Neuronal stem cell (in vitro differentiated cells): ENCODE results near the gene SART1.
"Not testable (repeated sequence)": the region's sequence is repeated elsewhere in the genome, so short reads cannot be mapped to it uniquely, and the experiment has no call there.

Experiments
- DNase-seq: peaks from one replicate; pipeline ENCODE4 v3.0.0-alpha.2; 2013; ENCODE audit warnings: low spot score
- H2AFZ ChIP-seq: one replicate; pipeline ENCODE4 v1.6.1; 2013; ENCODE audit warnings: mild to moderate bottlenecking, low read length, inconsistent platforms
- H2AK5ac ChIP-seq: 2 replicates; pipeline ENCODE4 v1.6.1; 2013; ENCODE audit warnings: low read depth, mild to moderate bottlenecking, inconsistent platforms, low read length, moderate library complexity, mixed read lengths
- H2BK120ac ChIP-seq: 2 replicates; pipeline ENCODE4 v1.6.1; 2013; ENCODE audit warnings: low read depth, mild to moderate bottlenecking, inconsistent platforms, low read length, moderate library complexity, mixed read lengths
- H2BK12ac ChIP-seq: one replicate; pipeline ENCODE4 v1.6.1; 2013; ENCODE audit warnings: low read length, inconsistent platforms
- H2BK15ac ChIP-seq: 2 replicates; pipeline ENCODE4 v1.6.1; 2013; ENCODE audit warnings: mild to moderate bottlenecking, low read length, inconsistent platforms, mixed read lengths
- H2BK5ac ChIP-seq: one replicate; pipeline ENCODE4 v1.6.1; 2013; ENCODE audit warnings: inconsistent platforms, mild to moderate bottlenecking, low read length, moderate library complexity
- H3K14ac ChIP-seq: one replicate; pipeline ENCODE4 v1.6.1; 2013; ENCODE audit warnings: low read length, inconsistent platforms
- H3K18ac ChIP-seq: 2 replicates; pipeline ENCODE4 v1.6.1; 2013; ENCODE audit warnings: low read length, inconsistent platforms
- H3K23ac ChIP-seq: 2 replicates; pipeline ENCODE4 v1.6.1; 2013; ENCODE audit warnings: low read depth, mild to moderate bottlenecking, mixed read lengths, low read length, inconsistent platforms; ENCODE audit not compliant: poor library complexity
- H3K27ac ChIP-seq: replicated peaks from 3 replicates; pipeline ENCODE4 v1.5.1; 2013; ENCODE audit warnings: low read length, inconsistent platforms
- H3K27me3 ChIP-seq, 3 experiments: 2 replicates each; pipeline ENCODE4 v1.6.1; 2013; ENCODE audit warnings: low read length in 3 of 3, mild to moderate bottlenecking in 2 of 3, inconsistent platforms in 1 of 3, low read depth in 1 of 3, mixed read lengths in 1 of 3, moderate library complexity in 1 of 3; ENCODE audit not compliant: control insufficient read depth in 3 of 3, insufficient read depth in 3 of 3
- H3K36me3 ChIP-seq, 2 donors: replicated peaks in 1 of 2; 2 replicates each; pipeline ENCODE4 v1.6.1; 2013; ENCODE audit warnings: low read length in 2 of 2; ENCODE audit not compliant: control insufficient read depth in 2 of 2, insufficient read depth in 2 of 2
- H3K4ac ChIP-seq: 2 replicates; pipeline ENCODE4 v1.6.1; 2013; ENCODE audit warnings: inconsistent platforms, mild to moderate bottlenecking, low read length, moderate library complexity
- H3K4me1 ChIP-seq, 2 donors: 1 replicate in 1 of 2; 2 replicates in 1 of 2; pipeline ENCODE4 v1.6.1; 2013; ENCODE audit warnings: low read length in 2 of 2, low read depth in 1 of 2; ENCODE audit not compliant: control insufficient read depth in 2 of 2, insufficient read depth in 1 of 2
- H3K4me2 ChIP-seq: one replicate; pipeline ENCODE4 v1.6.1; 2013; ENCODE audit warnings: mild to moderate bottlenecking, low read length, inconsistent platforms; ENCODE audit not compliant: insufficient read depth, poor library complexity, severe bottlenecking
- H3K4me3 ChIP-seq, 2 donors: 2 replicates each; pipeline ENCODE4 v1.5.1; 2013; ENCODE audit warnings: low read length in 2 of 2, mild to moderate bottlenecking in 2 of 2, inconsistent platforms in 1 of 2, moderate library complexity in 1 of 2
- H3K79me1 ChIP-seq: one replicate; pipeline ENCODE4 v1.6.1; 2013; ENCODE audit warnings: low read depth, mild to moderate bottlenecking, inconsistent platforms, low read length, moderate library complexity
- H3K9ac ChIP-seq: one replicate; pipeline ENCODE4 v1.6.1; 2013; ENCODE audit warnings: mild to moderate bottlenecking, low read depth, low read length, inconsistent platforms; ENCODE audit not compliant: poor library complexity
- H3K9me3 ChIP-seq, 2 donors: replicated peaks in 1 of 2; 2 replicates each; pipeline versions ENCODE3 to v1.6.1; 2013; ENCODE audit warnings: low read length in 2 of 2, mild to moderate bottlenecking in 2 of 2, inconsistent platforms in 1 of 2, low read depth in 1 of 2, mixed read lengths in 1 of 2, moderate library complexity in 1 of 2; ENCODE audit not compliant: control insufficient read depth in 2 of 2, insufficient read depth in 1 of 2
- H4K8ac ChIP-seq: one replicate; pipeline ENCODE4 v1.6.1; 2013; ENCODE audit warnings: low read depth, mild to moderate bottlenecking, inconsistent platforms, low read length, moderate library complexity
- H4K91ac ChIP-seq: one replicate; pipeline ENCODE4 v1.6.1; 2013; ENCODE audit warnings: low read length, low read depth, mild to moderate bottlenecking, inconsistent platforms; ENCODE audit not compliant: poor library complexity
- WGBS, 2 donors: extraction: QIAGEN DNeasy Blood & Tissue Kit; methylation state at CpG; one replicate each; pipeline ENCODE4 v1.1.7; 2013; ENCODE audit warnings: missing lambda C conversion rate in 2 of 2, mixed read lengths in 1 of 2; ENCODE audit not compliant: insufficient read length in 2 of 2, insufficient replicate concordance in 1 of 2; ENCODE audit errors: extremely low coverage in 2 of 2; 5-methylcytosine and 5-hydroxymethylcytosine counted together

The SART1 gene

DNA sequence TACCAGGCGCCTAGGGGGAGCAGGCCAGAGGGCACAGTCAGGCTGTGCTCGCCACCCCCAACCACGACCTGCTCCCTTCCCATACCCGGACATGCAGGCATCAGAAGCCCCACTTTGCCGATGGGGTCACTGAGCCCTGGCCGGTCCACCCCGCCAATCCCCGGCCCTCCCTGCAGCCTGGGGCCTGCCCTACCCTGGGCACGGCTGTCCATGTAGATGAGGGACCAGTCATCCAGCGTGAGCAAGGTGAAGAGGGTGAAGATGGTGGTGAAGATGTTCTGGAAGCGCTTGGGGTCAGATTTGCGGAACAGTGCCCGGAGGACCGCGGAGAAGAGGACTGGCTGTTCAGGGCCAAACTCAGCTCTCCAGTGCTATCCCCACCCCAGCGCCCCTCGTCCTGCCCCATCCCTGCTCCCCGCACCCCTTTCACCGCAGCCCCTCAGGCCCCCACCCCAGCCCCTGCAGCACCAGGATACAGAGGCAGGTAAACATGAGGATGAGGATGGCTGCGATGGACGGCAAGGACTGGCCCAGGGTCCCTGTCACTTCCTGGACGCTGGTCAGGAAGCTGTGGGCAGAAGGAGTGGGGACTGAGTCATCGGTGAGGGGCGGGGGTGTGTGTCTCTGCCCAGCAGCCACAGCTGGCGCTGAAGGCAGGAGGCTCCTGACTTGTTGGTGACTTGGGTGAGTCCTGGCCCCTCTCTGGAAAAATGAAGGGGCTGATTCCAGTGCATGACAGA, 59.3 kb downstream of the SART1 start:
- peak overlapping the region; percentile 44 for H3K9ac ChIP-seq
- H2AFZ ChIP-seq: peak overlapping the region; percentile 22
- peak overlapping the region; percentile 49 for H2BK15ac ChIP-seq
- no peak overlapping the region for H2BK5ac ChIP-seq
- no peak overlapping the region for H4K91ac ChIP-seq
- no peak overlapping the region for H3K14ac ChIP-seq
- no peaks in the 10 kb centered on the region for H3K79me1 ChIP-seq
- H3K4me3 ChIP-seq: no peak overlapping the region
- peaks cover 0 to 41% (median 13%) of the 10 kb centered on the region in 3 experiments for H3K27me3 ChIP-seq
- no CpG with 5 or more reads among the region's 25 CpGs for WGBS, 2 donors
- no peak overlapping the region for H4K8ac ChIP-seq
- peak overlapping the region; percentile 89 for H3K23ac ChIP-seq
- no peak overlapping the region for H3K27ac ChIP-seq
- H2BK120ac ChIP-seq: no peak overlapping the region
- no peak for DNase-seq
- peaks cover 0 to 2% of the 10 kb centered on the region in 2 donors for H3K4me1 ChIP-seq
- no peak overlapping the region for H3K4me2 ChIP-seq
- H3K4ac ChIP-seq: no peak overlapping the region
- H3K9me3 ChIP-seq: no peaks in the 10 kb centered on the region
- no peak overlapping the region for H3K18ac ChIP-seq
- no peaks in the 10 kb centered on the region for H3K36me3 ChIP-seq
- H2BK12ac ChIP-seq: no peak overlapping the region
- peak overlapping the region; percentile 75 for H2AK5ac ChIP-seq

DNA sequence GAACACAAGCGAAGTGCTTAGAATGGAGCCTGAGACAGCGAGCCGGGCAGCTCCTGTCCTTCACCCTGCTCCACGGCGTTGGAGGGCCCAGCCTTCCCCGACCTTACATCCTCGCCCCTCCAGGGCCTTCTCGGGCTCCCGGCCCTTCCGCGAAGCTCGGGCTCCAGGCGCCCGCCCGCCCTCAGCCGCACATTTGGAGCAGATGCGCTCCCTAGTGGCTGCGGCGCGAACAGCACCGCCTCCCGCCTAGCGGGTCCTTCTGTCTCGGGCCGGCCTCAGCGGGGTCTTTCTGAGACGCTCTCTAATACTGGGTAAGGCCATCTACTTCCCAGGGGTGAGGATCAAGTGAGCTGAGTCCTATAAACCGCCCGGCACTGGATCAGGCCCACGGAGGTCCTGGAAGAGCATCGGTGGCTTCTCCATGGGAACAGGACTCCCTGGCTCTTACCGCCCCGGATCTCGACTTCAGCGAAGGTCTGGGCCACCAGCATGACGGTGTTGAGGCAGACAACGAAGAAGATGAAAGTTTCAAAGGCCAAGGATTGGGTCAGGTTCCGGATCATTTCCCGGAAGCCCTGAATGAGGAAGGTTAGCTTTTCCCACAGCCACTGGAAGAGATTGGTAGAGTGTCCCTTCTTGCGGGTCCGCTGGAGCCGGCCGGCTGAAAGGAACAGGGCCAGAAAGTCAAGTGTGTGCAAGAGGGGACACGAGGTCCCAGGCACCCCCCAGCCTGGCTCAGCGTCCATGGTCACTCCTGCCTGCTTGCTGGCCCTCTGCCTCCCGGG, 61.1 kb downstream of the SART1 start:
- no peaks in the 10 kb centered on the region for H3K79me1 ChIP-seq
- H4K8ac ChIP-seq: peak overlapping the region; percentile 29
- peak overlapping the region; percentile 7 for H3K9ac ChIP-seq
- peak overlapping the region; percentile 83 for H3K18ac ChIP-seq
- H2BK12ac ChIP-seq: no peak overlapping the region
- H3K14ac ChIP-seq: no peak overlapping the region
- peak overlapping the region; percentile 21 for H2BK15ac ChIP-seq
- H3K4me1 ChIP-seq: peaks cover 0 to under 1% of the 10 kb centered on the region in 2 donors
- H2AFZ ChIP-seq: peak overlapping the region; percentile 88
- peaks cover 0 to 30% (median 13%) of the 10 kb centered on the region in 3 experiments for H3K27me3 ChIP-seq
- no peak overlapping the region for H3K4me3 ChIP-seq
- H4K91ac ChIP-seq: no peak overlapping the region
- WGBS, 2 donors: no CpG with 5 or more reads among the region's 46 CpGs
- no peak overlapping the region for H2BK120ac ChIP-seq
- peak overlapping the region; percentile 25 for H2AK5ac ChIP-seq
- H2BK5ac ChIP-seq: no peak overlapping the region
- H3K36me3 ChIP-seq: no peaks in the 10 kb centered on the region
- H3K27ac ChIP-seq: no peak overlapping the region
- H3K9me3 ChIP-seq: no peaks in the 10 kb centered on the region
- no peak overlapping the region for H3K4ac ChIP-seq
- peak; percentile 79 for DNase-seq
- H3K23ac ChIP-seq: peak overlapping the region; percentile 85
- peak overlapping the region; percentile 11 for H3K4me2 ChIP-seq

DNA sequence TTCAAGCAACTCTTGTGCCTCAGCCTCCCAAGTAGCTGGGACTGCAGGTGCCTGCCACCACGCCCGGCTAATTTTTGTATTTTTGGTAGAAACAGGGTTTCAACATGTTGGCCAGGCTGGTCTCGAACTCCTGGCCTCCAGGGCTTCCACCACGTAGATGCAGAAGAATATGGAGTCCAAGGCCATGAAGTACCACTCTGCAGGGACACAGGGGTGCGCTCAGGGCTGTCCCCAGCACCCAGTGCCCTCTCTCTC, 61.6 kb downstream of the SART1 start:
- H3K4me3 ChIP-seq, H3K4me2 ChIP-seq, H2BK120ac ChIP-seq, H3K9ac ChIP-seq, DNase-seq, H3K23ac ChIP-seq, H3K4me1 ChIP-seq, H4K8ac ChIP-seq, H4K91ac ChIP-seq, H3K14ac ChIP-seq, H3K9me3 ChIP-seq, H3K4ac ChIP-seq, H3K36me3 ChIP-seq, H2BK5ac ChIP-seq, H2BK12ac ChIP-seq, H3K27ac ChIP-seq, H3K79me1 ChIP-seq, H3K18ac ChIP-seq: not testable (repeated sequence)
- H2BK15ac ChIP-seq: peak overlapping the region; percentile 21
- H3K27me3 ChIP-seq: peaks cover 0 to 29% (median 13%) of the 10 kb centered on the region in 3 experiments
- H2AK5ac ChIP-seq: peak overlapping the region; percentile 25
- H2AFZ ChIP-seq: peak overlapping the region; percentile 88
- WGBS, 2 donors: no CpG with 5 or more reads among the region's 5 CpGs

DNA sequence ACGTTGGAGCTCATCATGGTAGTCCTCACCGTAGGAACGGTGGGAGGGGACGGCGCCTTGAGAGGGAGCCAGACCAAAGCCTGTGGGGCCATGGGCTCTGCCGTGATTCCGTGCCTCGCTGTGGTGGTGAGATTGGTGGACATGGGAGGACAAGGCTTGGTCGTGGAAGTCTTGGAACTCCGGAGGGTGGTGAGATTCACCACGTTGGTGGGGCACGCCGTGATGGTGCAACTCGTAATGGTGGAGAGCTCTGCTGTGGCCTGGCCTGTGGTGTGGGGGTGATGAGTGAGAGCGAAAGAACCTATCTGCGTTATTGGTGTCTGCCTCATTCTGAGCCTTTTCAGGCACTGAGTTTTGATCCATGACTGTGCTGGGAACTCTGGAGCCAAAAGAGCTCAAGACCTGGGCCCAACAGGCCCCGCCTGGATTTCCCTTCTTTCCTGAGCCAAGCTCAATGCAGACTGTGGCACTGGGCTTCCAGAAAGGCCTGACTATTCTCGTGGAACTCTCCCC, 64.5 kb downstream of the SART1 start, which contains the start of gene CATSPER1:
CATSPER1 (minus strand) TSS at position 463 of the 513 bp plus-strand sequence; CDS start at position 363, 100 bp downstream.
- H2BK120ac ChIP-seq: no peak within 1 kb of the TSS
- no peaks in the 10 kb centered on the region for H3K9me3 ChIP-seq
- H4K8ac ChIP-seq: no peak within 1 kb of the TSS
- no peaks in the 10 kb centered on the region for H3K4me1 ChIP-seq
- H3K4me2 ChIP-seq: no peak within 1 kb of the TSS
- H3K27ac ChIP-seq: no peak within 1 kb of the TSS
- no peaks in the 10 kb centered on the region for H3K79me1 ChIP-seq
- DNase-seq: no peak
- peak within 1 kb of the TSS; percentile 60 for H3K9ac ChIP-seq
- no CpG with 5 or more reads among the region's 18 CpGs for WGBS, 2 donors
- peak within 1 kb of the TSS; percentile 99 for H2BK15ac ChIP-seq
- peak within 1 kb of the TSS; percentile 90 for H2AK5ac ChIP-seq
- no peak within 1 kb of the TSS for H4K91ac ChIP-seq
- peak within 1 kb of the TSS; percentile 55 for H3K23ac ChIP-seq
- no peak within 1 kb of the TSS for H2AFZ ChIP-seq
- H2BK12ac ChIP-seq: peak within 1 kb of the TSS; percentile 73
- H3K4me3 ChIP-seq: no peak within 1 kb of the TSS
- no peak within 1 kb of the TSS for H3K4ac ChIP-seq
- peak within 1 kb of the TSS; percentile 71 for H3K14ac ChIP-seq
- peak within 1 kb of the TSS; percentile 53 for H2BK5ac ChIP-seq
- peaks cover 0 to 17% (median 13%) of the 10 kb centered on the region in 3 experiments for H3K27me3 ChIP-seq
- peak within 1 kb of the TSS; percentile 17 for H3K18ac ChIP-seq
- H3K36me3 ChIP-seq: no peaks in the 10 kb centered on the region
